Caco-2 (cell line): ENCODE measurements around the gene SARNP. TPM values are rescaled to one million over a fixed set of nuclear protein-coding genes. Genes with fewer than 3 reads are reported as not detected.

Experiments used
- BruUV-seq: library from RNA; stranded (reverse); fragments of 400-500 nt; replicated peaks from 2 replicates; lab custom pipeline; 2021; lab: Mats Ljungman, UMichigan
- CTCF ChIA-PET: fragments of 300-600 bp; sonication (Branson Sonifier 250); formaldehyde crosslinking; loops from one replicate; lab custom pipeline; 2022; ENCODE audit warnings: antibody characterized with exemption; lab: Charles Lee
- POLR2A ChIA-PET: fragments of 300-600 bp; sonication (Branson Sonifier 250); formaldehyde crosslinking; loops from one replicate; lab custom pipeline; 2022; ENCODE audit warnings: antibody characterized with exemption; lab: Charles Lee
- DNase-seq, 2 experiments: peaks; one replicate each; pipeline versions ENCODE4 v3.0.0 to v3.0.0-alpha.2; 2020 to 2022
- H3K27me3 ChIP-seq: replicated peaks from 2 replicates; pipeline ENCODE4 v1.6.0; 2011; ENCODE audit warnings: low read length; ENCODE audit not compliant: control insufficient read depth, insufficient read depth
- H3K36me3 ChIP-seq: 2 replicates; pipeline ENCODE4 v1.5.1; 2011; ENCODE audit warnings: low read length; ENCODE audit not compliant: control insufficient read depth, insufficient read depth
- H3K4me1 ChIP-seq: fragments of 250-450 bp; sonication (Bioruptor Pico); 2 replicates; pipeline ENCODE4 v1.5.1; 2020; ENCODE audit warnings: mild to moderate bottlenecking
- H3K4me3 ChIP-seq: 2 replicates; pipeline ENCODE4 v1.5.1; 2011; ENCODE audit warnings: low read depth, mild to moderate bottlenecking, control low read depth, low read length
- H3K9me3 ChIP-seq: fragments of 250-450 bp; sonication (Bioruptor Pico); 2 replicates; pipeline ENCODE4 v1.5.1; 2020; ENCODE audit warnings: mild to moderate bottlenecking, moderate library complexity
- H3K27ac Mint-ChIP-seq: one replicate; pipeline ENCODE4 v1.8.0; 2022; ENCODE audit warnings: mixed read lengths; ENCODE audit not compliant: unreplicated experiment
- H3K27me3 Mint-ChIP-seq: one replicate; pipeline ENCODE4 v1.8.0; 2022; ENCODE audit warnings: mixed read lengths; ENCODE audit not compliant: insufficient read depth, unreplicated experiment
- H3K36me3 Mint-ChIP-seq: one replicate; pipeline ENCODE4 v1.8.0; 2022; ENCODE audit warnings: mild to moderate bottlenecking, mixed read lengths; ENCODE audit not compliant: insufficient read depth, unreplicated experiment
- H3K4me1 Mint-ChIP-seq: one replicate; pipeline ENCODE4 v1.8.0; 2022; ENCODE audit warnings: low read depth, mixed read lengths; ENCODE audit not compliant: unreplicated experiment
- H3K4me3 Mint-ChIP-seq: one replicate; pipeline ENCODE4 v1.8.0; 2022; ENCODE audit warnings: mild to moderate bottlenecking, moderate library complexity, mixed read lengths; ENCODE audit not compliant: unreplicated experiment
- H3K9me3 Mint-ChIP-seq: one replicate; pipeline ENCODE4 v1.8.0; 2022; ENCODE audit warnings: mixed read lengths; ENCODE audit not compliant: unreplicated experiment
- intact Hi-C: fragments of 100-400 bp; cut with micrococcal nuclease; formaldehyde crosslinking; loops from one replicate; pipeline ENCODE4 v1.10.0; 2022; ENCODE audit not compliant: unreplicated experiment
- total RNA-seq: library from RNA; stranded (reverse); gene quantifications from 2 replicates; pipeline ENCODE4 v1.2.3, GENCODE V29; 2022
- TF ChIP-seq, protein P1 (sequence below), 2 experiments: fragments of 200-600 bp in 1 of 2; IDR thresholded peaks; 1 replicate in 1 of 2; 2 replicates in 1 of 2; pipeline versions ENCODE4 v1.5.1 to v1.8.0; 2011 to 2022; ENCODE audit warnings: antibody characterized with exemption in 1 of 2, control low read depth in 1 of 2, inconsistent platforms in 1 of 2, low read depth in 1 of 2, low read length in 1 of 2, mild to moderate bottlenecking in 1 of 2, moderate library complexity in 1 of 2; ENCODE audit not compliant: insufficient read depth in 1 of 2, severe bottlenecking in 1 of 2, unreplicated experiment in 1 of 2

The SARNP gene
- total RNA-seq, 1 experiment from 2014 or later = 77.6 TPM

- peak within 1 kb of the TSS; percentile 78 for H3K4me3 ChIP-seq
- intact Hi-C loops = loop anchor here (1.0 kb wide), 1 partner anchor 8 kb away; the partner anchor contains the start of gene BLOC1S1
- DNase-seq = peak; percentile 76 to 86
- H3K27ac Mint-ChIP-seq = no peak within 1 kb of the TSS
- no peaks in the 10 kb centered on the region for H3K36me3 ChIP-seq
- no peaks in the 10 kb centered on the region for H3K27me3 ChIP-seq
- H3K9me3 Mint-ChIP-seq = no peaks in the 10 kb centered on the region
- no peaks in the 10 kb centered on the region for H3K9me3 ChIP-seq
- POLR2A ChIA-PET = interaction anchor here (1.0 kb wide), 1 partner anchor 396 kb away, joined by 3 read pairs; the partner anchor contains the start of gene PA2G4
- BruUV-seq = no TSS peak
- peaks cover 18% of the 10 kb centered on the region for H3K27me3 Mint-ChIP-seq
- peak within 1 kb of the TSS; percentile 78 for H3K4me3 Mint-ChIP-seq
- peaks cover 18% of the 10 kb centered on the region for H3K4me1 Mint-ChIP-seq
- TF ChIP-seq, protein P1, sequence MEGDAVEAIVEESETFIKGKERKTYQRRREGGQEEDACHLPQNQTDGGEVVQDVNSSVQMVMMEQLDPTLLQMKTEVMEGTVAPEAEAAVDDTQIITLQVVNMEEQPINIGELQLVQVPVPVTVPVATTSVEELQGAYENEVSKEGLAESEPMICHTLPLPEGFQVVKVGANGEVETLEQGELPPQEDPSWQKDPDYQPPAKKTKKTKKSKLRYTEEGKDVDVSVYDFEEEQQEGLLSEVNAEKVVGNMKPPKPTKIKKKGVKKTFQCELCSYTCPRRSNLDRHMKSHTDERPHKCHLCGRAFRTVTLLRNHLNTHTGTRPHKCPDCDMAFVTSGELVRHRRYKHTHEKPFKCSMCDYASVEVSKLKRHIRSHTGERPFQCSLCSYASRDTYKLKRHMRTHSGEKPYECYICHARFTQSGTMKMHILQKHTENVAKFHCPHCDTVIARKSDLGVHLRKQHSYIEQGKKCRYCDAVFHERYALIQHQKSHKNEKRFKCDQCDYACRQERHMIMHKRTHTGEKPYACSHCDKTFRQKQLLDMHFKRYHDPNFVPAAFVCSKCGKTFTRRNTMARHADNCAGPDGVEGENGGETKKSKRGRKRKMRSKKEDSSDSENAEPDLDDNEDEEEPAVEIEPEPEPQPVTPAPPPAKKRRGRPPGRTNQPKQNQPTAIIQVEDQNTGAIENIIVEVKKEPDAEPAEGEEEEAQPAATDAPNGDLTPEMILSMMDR (IDR thresholded peaks at IDR 0.05; ENCODE audit: insufficient read depth in 1 of 2, low read depth in 1 of 2, low read length in 1 of 2, severe bottlenecking in 1 of 2, unreplicated experiment in 1 of 2) = no peak
- H3K4me1 ChIP-seq = peaks cover 37% of the 10 kb centered on the region
- H3K36me3 Mint-ChIP-seq = no peaks in the 10 kb centered on the region
- CTCF ChIA-PET = interaction anchor here (0.6 to 3.5 kb wide), 4 partner anchors 12 to 73 kb away, joined by 3 to 41 read pairs (median 6); partner anchors contain the start of gene RDH5
Measured at GRCh38 chr12:55707841-55708694, 109.5 kb downstream of the SARNP start, which contains the start of gene ITGA7. TSS of gene ITGA7 (minus strand) at chr12:55707904. CDS start at chr12:55707682, 222 bp downstream.

Other genes starting within 250 kb of the SARNP start
- gene OR2AP1, start 245.3 kb downstream of the SARNP start, total RNA-seq = not detected in 2 replicates
- gene OR10P1, start 180.8 kb downstream of the SARNP start, total RNA-seq = not detected in 2 replicates
- 46.1 and 47.0 TPM in 2 replicates for gene ITGA7, start 109.8 kb downstream of the SARNP start, total RNA-seq
- gene BLOC1S1, start 101.7 kb downstream of the SARNP start, total RNA-seq = 59.4 and 73.7 TPM in 2 replicates
- 6.0 and 9.7 TPM in 2 replicates for gene RDH5, start 97.3 kb downstream of the SARNP start, total RNA-seq
- 947 and 983 TPM in 2 replicates for gene CD63, start 88.7 kb downstream of the SARNP start, total RNA-seq
- gene GDF11, start 74.6 kb downstream of the SARNP start, total RNA-seq = 11.0 and 13.3 TPM in 2 replicates
- gene ORMDL2, start 317 bp upstream of the SARNP start, total RNA-seq = 44.0 and 48.3 TPM in 2 replicates
- gene DNAJC14, start 11.9 kb upstream of the SARNP start, total RNA-seq = 21.1 and 24.5 TPM in 2 replicates
- gene MMP19, start 25.2 kb upstream of the SARNP start, total RNA-seq = 1.9 and 2.2 TPM in 2 replicates
- 39.3 and 47.2 TPM in 2 replicates for gene PYM1, start 110.2 kb upstream of the SARNP start, total RNA-seq
- 19.4 and 22.2 TPM in 2 replicates for gene DGKA, start 113.4 kb upstream of the SARNP start, total RNA-seq
- gene PMEL, start 148.3 kb upstream of the SARNP start, total RNA-seq = 7.8 and 9.7 TPM in 2 replicates
- 103 and 110 TPM in 2 replicates for gene CDK2, start 149.1 kb upstream of the SARNP start, total RNA-seq
- 98.4 and 107 TPM in 2 replicates for gene RAB5B, start 156.4 kb upstream of the SARNP start, total RNA-seq
- 37.9 and 40.8 TPM in 2 replicates for gene SUOX, start 179.6 kb upstream of the SARNP start, total RNA-seq
- gene IKZF4, start 203.3 kb upstream of the SARNP start, total RNA-seq = 15.6 and 15.7 TPM in 2 replicates
- 50.2 and 60.4 TPM in 2 replicates for gene RPS26, start 224.2 kb upstream of the SARNP start, total RNA-seq